WI38 (cell line): ENCODE results near the gene SMPD2.
"Not testable (repeated sequence)": the region's sequence is repeated elsewhere in the genome, so short reads cannot be mapped to it uniquely, and the experiment has no call there.

Source experiments
- H3K4me3 ChIP-seq: 2 replicates; pipeline ENCODE4 v1.5.1; 2011; ENCODE audit warnings: low read depth, mild to moderate bottlenecking, control low read depth, low read length
- TF ChIP-seq, protein P1 (sequence below): IDR thresholded peaks from 2 replicates; pipeline ENCODE4 v1.5.1; 2012; ENCODE audit warnings: low read depth, mild to moderate bottlenecking, control low read depth, low read length

The SMPD2 gene

DNA sequence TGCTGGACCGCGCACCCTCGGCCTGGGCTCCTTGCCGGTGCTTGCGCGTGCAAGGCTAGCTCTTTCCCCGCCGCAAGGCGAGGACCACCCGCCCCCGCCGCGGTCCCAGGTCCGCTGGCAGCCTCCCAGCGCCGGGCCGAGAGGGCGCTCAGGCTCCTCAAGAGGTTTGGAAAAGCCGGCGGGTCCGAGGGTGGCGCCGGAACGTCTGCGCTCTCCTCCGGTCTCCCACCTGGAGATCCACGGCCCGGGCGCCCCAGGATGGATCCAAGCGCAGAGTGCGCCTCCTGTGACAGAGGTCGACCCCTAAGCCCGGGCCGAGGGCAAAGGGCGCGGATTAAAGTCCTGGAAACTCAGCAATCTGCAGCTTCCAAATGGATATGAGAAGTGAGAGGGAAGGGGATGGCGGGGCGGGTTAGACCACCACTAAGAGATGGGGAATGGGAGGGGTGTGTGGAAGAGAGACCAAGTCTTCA lies 15.6 kb downstream of the SMPD2 start:
- peak overlapping the region; percentile 90 for H3K4me3 ChIP-seq
- TF ChIP-seq, protein P1, sequence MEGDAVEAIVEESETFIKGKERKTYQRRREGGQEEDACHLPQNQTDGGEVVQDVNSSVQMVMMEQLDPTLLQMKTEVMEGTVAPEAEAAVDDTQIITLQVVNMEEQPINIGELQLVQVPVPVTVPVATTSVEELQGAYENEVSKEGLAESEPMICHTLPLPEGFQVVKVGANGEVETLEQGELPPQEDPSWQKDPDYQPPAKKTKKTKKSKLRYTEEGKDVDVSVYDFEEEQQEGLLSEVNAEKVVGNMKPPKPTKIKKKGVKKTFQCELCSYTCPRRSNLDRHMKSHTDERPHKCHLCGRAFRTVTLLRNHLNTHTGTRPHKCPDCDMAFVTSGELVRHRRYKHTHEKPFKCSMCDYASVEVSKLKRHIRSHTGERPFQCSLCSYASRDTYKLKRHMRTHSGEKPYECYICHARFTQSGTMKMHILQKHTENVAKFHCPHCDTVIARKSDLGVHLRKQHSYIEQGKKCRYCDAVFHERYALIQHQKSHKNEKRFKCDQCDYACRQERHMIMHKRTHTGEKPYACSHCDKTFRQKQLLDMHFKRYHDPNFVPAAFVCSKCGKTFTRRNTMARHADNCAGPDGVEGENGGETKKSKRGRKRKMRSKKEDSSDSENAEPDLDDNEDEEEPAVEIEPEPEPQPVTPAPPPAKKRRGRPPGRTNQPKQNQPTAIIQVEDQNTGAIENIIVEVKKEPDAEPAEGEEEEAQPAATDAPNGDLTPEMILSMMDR, result no peak

DNA sequence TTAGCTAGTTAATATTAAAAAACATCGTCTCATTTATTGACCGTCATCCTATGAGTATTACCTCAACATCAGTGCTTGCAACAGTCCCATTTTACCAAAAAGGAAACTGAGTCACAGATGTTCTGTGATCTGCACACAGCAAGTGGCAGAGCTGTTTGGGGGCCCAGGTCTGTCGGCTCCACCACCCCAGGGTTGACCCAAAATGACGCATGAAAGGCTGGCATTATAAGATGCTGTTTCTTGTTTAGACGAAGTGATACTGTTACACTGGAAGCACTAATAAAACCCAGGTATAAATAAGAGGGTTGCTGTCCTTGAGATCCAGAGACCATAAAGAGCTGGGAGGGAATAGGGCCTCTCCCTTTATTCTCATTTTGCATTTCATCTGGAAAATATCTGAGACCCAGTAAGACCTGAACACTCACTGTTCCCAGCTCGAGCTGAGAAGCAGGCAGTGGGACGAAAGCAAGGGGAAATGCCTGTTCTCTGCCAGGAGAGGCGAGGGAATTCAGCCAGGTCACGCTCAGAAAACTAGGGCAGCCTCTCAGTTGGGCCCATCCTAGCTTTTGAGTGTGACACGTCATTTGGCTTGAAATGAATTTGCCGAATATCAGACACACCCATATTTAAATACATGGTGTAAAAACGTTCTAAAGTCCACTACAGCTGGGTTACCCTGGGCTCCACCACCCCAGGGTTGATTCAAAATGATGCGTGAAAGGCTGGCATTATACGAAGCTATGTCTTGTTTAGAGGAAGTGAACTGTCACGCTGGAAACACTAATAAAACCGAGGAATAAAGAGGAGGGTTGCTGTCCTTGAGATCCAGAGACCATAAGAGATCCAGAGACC lies 16.4 kb downstream of the SMPD2 start:
- TF ChIP-seq, protein P1, result no peak
- peak overlapping the region; percentile 90 for H3K4me3 ChIP-seq

DNA sequence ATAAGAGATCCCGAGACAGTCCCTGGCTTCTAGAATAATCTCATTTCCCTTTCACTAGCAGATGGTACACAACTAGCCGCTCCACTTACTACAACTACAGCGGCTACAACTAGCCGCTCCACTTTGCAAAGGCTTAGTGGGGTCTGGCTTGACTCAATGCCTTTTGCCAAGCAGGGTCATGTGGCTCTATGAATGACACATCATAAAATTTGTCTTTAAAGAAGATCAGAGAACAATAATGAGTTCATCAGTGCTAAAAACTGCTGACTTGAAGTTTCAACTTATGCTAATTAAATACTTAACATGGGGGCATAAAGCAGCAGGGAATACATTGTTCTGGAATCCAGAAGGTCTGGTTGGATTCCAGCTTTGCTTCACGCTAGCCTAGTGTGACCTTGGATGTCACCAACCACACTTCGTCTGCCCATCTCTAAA lies 17.1 kb downstream of the SMPD2 start:
- TF ChIP-seq, protein P1, result no peak
- no peak overlapping the region for H3K4me3 ChIP-seq

DNA sequence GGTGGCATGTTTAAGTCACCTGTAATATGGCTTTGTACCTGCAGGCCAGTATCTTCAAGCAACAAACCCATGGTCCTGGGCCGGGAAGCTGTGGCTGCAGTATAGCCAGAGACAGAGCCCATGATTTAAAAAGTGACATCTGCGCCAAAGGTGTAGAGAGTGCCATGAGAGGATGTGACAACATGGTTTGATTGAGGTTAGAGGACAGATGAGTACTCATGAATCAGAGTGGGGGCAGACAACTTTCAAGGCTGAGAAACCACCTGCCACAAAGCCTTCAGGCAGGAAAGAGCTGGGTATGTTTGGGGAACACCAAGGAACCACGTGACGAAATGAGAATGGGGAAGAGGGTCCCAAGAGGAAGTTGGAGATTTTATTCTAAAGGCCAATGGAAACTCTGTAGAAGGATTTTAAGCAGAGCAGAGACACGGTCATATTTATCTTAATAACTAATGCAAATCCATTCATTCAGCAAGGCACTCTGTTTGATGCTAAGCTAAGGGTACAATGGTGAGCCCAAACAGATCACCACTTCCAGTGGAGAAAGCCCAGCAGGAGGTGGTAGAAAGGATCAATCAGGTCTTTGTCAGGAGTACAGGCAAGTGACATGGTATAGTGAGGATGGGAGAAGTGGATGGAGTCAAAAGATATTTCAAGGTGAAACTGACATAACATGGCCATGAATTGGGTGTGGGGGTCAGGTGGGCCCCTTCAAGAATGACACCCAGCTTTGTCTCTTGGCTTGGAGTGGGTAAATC lies 18.4 kb downstream of the SMPD2 start:
- TF ChIP-seq, protein P1, result no peak
- no peak overlapping the region for H3K4me3 ChIP-seq

DNA sequence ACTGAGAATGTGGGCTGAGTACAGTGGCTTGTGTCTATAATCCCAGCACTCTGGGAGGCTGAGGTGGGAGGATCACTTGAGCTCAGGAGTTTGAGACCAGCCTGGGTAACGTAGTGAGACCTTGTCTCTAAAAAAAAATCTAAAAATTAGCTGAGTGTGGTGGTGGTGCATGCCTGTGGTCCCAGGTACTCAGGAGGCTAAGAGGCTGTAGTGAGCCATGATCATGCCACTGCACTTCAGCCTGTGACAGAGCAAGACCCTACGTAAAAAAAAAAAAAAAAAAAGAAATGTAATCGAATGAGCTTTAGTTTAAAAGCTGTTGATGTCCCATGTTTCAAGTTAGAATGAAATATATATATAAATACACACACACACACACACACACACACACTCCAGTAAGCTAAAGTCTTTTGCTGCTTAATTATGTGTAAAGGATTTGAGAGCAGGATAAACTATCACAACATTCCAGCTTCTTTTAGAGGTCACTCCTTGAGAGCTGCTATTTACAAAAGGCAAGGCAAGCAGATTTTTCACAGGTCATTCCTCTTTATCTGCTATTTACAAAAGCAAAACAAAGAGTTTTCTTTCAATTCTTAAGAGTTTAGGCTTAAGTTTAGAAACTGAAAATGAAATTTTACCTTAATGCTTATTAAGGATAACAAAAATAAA lies 19.8 kb downstream of the SMPD2 start:
- TF ChIP-seq, protein P1, result no peak
- no peak overlapping the region for H3K4me3 ChIP-seq

DNA sequence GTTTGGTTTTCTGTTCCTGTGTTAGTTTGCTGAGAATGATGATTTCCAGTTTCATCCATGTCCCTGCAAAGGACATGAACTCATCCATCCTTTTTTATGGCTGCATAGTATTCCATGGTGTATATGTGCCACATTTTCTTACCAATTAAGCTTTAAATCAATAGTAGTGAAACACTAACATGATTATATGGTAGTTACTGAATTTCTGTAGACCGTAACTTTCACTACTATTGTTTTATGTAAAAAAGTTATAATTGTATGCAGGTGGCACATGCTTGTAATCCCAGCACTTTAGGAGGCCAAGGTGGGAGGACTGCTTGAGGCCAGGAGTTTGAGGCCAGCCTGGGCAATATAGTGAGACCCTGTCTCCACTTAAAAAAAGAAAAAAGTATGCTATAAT lies 20.7 kb downstream of the SMPD2 start:
- H3K4me3 ChIP-seq, result not testable (repeated sequence)

DNA sequence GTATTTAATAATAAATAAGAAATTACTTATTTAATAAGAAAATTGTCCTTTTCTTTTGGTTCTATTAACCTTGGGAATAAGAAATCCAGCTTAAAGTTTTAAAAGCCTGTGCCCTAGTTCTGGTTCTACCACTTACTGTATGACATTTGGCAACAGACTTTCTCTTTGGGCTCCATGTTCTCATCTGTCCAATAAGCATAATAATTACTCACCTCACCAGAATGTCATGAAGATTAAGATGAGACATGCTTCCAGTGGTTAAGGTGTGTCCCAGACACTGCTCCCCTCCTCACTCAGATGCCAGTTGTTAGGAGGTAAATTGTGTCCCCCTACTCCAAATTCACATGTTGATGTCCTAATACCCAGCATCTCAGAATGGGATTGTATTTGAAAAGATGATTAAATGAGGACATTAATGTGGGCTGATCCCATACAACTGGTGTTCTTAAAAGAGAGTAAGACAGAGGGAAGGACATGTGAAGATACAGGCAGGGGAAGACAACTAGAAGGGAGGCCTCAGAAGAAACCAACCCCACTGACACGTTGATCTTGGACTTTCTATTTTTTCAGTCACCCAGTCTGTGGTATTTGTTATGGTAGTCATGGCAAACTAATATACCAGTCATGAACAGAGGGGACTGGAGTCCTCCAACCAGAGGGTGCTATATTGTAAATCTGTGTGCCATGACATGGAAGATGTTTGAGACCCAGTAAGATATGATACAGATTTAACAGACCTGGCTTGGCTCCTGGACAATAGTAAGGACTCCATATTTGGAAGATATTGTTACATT lies 21.4 kb downstream of the SMPD2 start:
- H3K4me3 ChIP-seq, result no peak overlapping the region
- TF ChIP-seq, protein P1, result no peak
